GM12878 (cell line): ENCODE results near the gene SLIT1. TPM values are rescaled to one million over a fixed set of nuclear protein-coding genes. Genes with fewer than 3 reads are reported as not detected.

ENCODE experiments used
- ATAC-seq: fragments of 200-7000 bp; cut with Tn5 transposase; 3 replicates; pipeline ENCODE4 v1.9.1; 2020; ENCODE audit warnings: mild to moderate bottlenecking, moderate library complexity
- BruUV-seq: library from RNA; stranded (reverse); fragments of 400-500 nt; replicated peaks from 2 replicates; lab custom pipeline; 2021; lab: Mats Ljungman, UMichigan
- CTCF ChIA-PET: fragments of 300-600 bp; sonication (Branson Sonifier 250); formaldehyde crosslinking; extraction: SDS; loops from one replicate; lab custom pipeline; 2021; ENCODE audit warnings: inconsistent platforms; lab: Yijun Ruan, JAX
- POLR2A ChIA-PET: fragments of 350-600 bp; formaldehyde crosslinking; extraction: SDS; loops from one replicate; lab custom pipeline; 2021; ENCODE audit warnings: inconsistent platforms; lab: Charles Lee
- RAD21 ChIA-PET: fragments of 300-600 bp; sonication (Branson Sonifier 250); formaldehyde crosslinking; loops from one replicate; lab custom pipeline; 2023; ENCODE audit warnings: antibody characterized with exemption; ENCODE audit not compliant: unreplicated experiment; lab: Charles Lee
- SMC1A ChIA-PET: fragments of 300-600 bp; sonication (Branson Sonifier 250); formaldehyde crosslinking; loops from one replicate; lab custom pipeline; 2023; ENCODE audit not compliant: unreplicated experiment, uncharacterized antibody; lab: Charles Lee
- DNase-seq: peaks from one replicate; pipeline ENCODE4 v3.0.0-alpha.2; 2011; ENCODE audit warnings: low read depth, low spot score
- FAIRE-seq: peaks from 3 replicates; lab custom pipeline; 2011; peaks lifted over from hg19 to GRCh38; lab: Jason Lieb, UNC
- H2AFZ ChIP-seq: 2 replicates; pipeline ENCODE4 v1.6.0; 2011; ENCODE audit warnings: low read depth, low read length, control low read depth; ENCODE audit not compliant: control insufficient read depth
- H3K27ac ChIP-seq: 2 replicates; pipeline ENCODE4 v1.5.1; 2011; ENCODE audit warnings: control low read depth; ENCODE audit not compliant: control insufficient read depth, insufficient read depth
- H3K27me3 ChIP-seq, 2 experiments: replicated peaks in 1 of 2; 2 replicates each; pipeline versions ENCODE4 v1.6.0 to v1.6.1; 2011; ENCODE audit warnings: low read length in 1 of 2; ENCODE audit not compliant: control insufficient read depth in 2 of 2, insufficient read depth in 2 of 2
- H3K36me3 ChIP-seq, 2 experiments: 2 replicates each; pipeline ENCODE4 v1.5.1; 2011; ENCODE audit warnings: low read length in 1 of 2; ENCODE audit not compliant: control insufficient read depth in 2 of 2, insufficient read depth in 2 of 2
- H3K4me1 ChIP-seq: 2 replicates; pipeline ENCODE4 v1.6.1; 2011; ENCODE audit warnings: mild to moderate bottlenecking, low read length, moderate library complexity, mixed read lengths; ENCODE audit not compliant: control insufficient read depth, insufficient read depth
- H3K4me2 ChIP-seq: 2 replicates; pipeline ENCODE4 v1.6.0; 2011; ENCODE audit warnings: control low read depth; ENCODE audit not compliant: control insufficient read depth, insufficient read depth
- H3K4me3 ChIP-seq: fragments of 200-600 bp; sonication (generic); 2 replicates; pipeline ENCODE4 v1.5.1; 2016
- H3K79me2 ChIP-seq: 2 replicates; pipeline ENCODE4 v1.6.0; 2011; ENCODE audit warnings: low read length; ENCODE audit not compliant: control insufficient read depth, insufficient read depth
- H3K9ac ChIP-seq: 2 replicates; pipeline ENCODE4 v1.8.0; 2011; ENCODE audit warnings: low read length, control low read depth, mixed read lengths; ENCODE audit not compliant: control insufficient read depth, insufficient read depth
- H3K9me3 ChIP-seq: replicated peaks from 3 replicates; pipeline ENCODE4 v1.5.1; 2011; ENCODE audit warnings: mild to moderate bottlenecking, low read length; ENCODE audit not compliant: control insufficient read depth, insufficient read depth
- H4K20me1 ChIP-seq: 2 replicates; pipeline ENCODE4 v1.6.0; 2011; ENCODE audit not compliant: control insufficient read depth, insufficient read depth
- HDAC6 ChIP-seq: fragments of 200-600 bp; sonication (generic); IDR thresholded peaks from one replicate; pipeline ENCODE4 v1.8.0; 2017; ENCODE audit warnings: antibody characterized with exemption; ENCODE audit not compliant: unreplicated experiment
- NFYB ChIP-seq: IDR thresholded peaks from 2 replicates; pipeline ENCODE4 v1.6.1; 2011; ENCODE audit warnings: low read depth, mild to moderate bottlenecking, low read length, improper control_type of control experiment, moderate library complexity; ENCODE audit not compliant: insufficient read depth
- RB1 ChIP-seq: fragments of 450-650 bp; formaldehyde crosslinking; IDR thresholded peaks from 2 replicates; pipeline ENCODE4 v1.6.1; 2017; ENCODE audit warnings: mild to moderate bottlenecking, borderline replicate concordance
- SPI1 ChIP-seq: IDR thresholded peaks from 2 replicates; pipeline ENCODE4 v1.6.1; 2011; ENCODE audit warnings: low read depth, mild to moderate bottlenecking, low read length, moderate library complexity, borderline replicate concordance; ENCODE audit not compliant: insufficient read depth
- ZNF24 ChIP-seq: fragments of 450-650 bp; IDR thresholded peaks from 2 replicates; pipeline ENCODE4 v1.6.1; 2017; ENCODE audit warnings: antibody characterized with exemption, mild to moderate bottlenecking
- WGBS: methylation state at CpG from one replicate; pipeline ENCODE4 v1.1.6; 2016; ENCODE audit warnings: low lambda C conversion rate; ENCODE audit not compliant: insufficient replicate concordance, insufficient coverage; ENCODE audit errors: missing lambda C conversion rate; 5-methylcytosine and 5-hydroxymethylcytosine counted together
- in situ Hi-C: fragments of 300-500 bp; cut with MboI; formaldehyde crosslinking; loops from 9 replicates; pipeline ENCODE4 v1.14.3; 2018; ENCODE audit warnings: mixed read lengths
- intact Hi-C: fragments of 100-400 bp; cut with micrococcal nuclease; formaldehyde crosslinking; loops from one replicate; pipeline ENCODE4 v1.14.2; 2022; ENCODE audit not compliant: unreplicated experiment
- polyA plus RNA-seq, 11 experiments: library from polyadenylated mRNA; depleted of rRNA in 4 of 11; unstranded in 6 of 11; stranded (reverse) in 5 of 11; fragments of >200 nt; fragmentation: Nextera tagmentation in 4 of 11; fragmentation: Illumina TruSeq in 1 of 11; extraction: Ambion mirVana in 4 of 11; extraction: Trizol in 1 of 11; gene quantifications; 1 replicate in 1 of 11; 2 replicates in 10 of 11; pipeline versions ENCODE4 v1.2.1 to v1.2.3, GENCODE V29; 2011 to 2016; ENCODE audit warnings: inconsistent platforms in 2 of 11, missing spikeins in 2 of 11, low read depth in 1 of 11
- total RNA-seq, 4 experiments: library from RNA; depleted of rRNA in 3 of 4; stranded (reverse); fragments of >200 nt in 3 of 4; fragmentation: Illumina TruSeq in 1 of 4; extraction: Trizol in 1 of 4; gene quantifications; 2 replicates each; pipeline versions ENCODE4 v1.2.1 to v1.2.3, GENCODE V29; 2013 to 2021
- TF ChIP-seq, protein P1 (sequence below): IDR thresholded peaks from 2 replicates; pipeline ENCODE4 v1.6.1; 2012; ENCODE audit warnings: low read depth, low read length, improper control_type of control experiment
- TF ChIP-seq, protein P2 (sequence below): IDR thresholded peaks from 2 replicates; pipeline ENCODE4 v1.6.1; 2011; ENCODE audit warnings: low read depth, low read length, improper control_type of control experiment, borderline replicate concordance
- TF ChIP-seq, protein P3 (sequence below): IDR thresholded peaks from 2 replicates; pipeline ENCODE4 v1.6.1; 2011; ENCODE audit warnings: borderline replicate concordance, low read depth, mild to moderate bottlenecking, moderate library complexity, low read length; ENCODE audit not compliant: insufficient read depth, poor library complexity, severe bottlenecking

The SLIT1 gene
- total and polyA plus RNA-seq, 10 of the 15 experiments (the other 5 are each of a cell fraction or from before 2014, with no cell fraction given), result 0.04 to 0.19 (median 0.06) TPM; not detected in 4

DNA sequence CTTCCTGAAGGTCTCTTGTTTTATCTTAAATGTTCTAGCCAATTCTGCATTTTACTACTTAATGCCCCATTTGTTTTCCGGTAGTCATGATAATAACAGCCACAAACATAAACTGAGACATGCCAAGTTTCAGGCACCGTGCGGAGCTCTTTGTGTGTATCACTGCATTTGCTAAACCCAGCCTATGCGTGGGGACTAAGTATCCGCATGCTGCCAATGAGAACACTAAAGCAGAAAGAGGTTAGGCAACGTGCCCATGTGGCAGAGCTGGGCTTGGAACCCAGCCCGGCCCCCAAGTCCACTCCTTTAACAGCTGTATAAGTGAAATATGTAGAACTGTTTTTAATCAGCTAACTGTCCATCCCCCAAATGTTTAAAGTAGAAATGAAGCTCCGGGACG, 54.1 kb downstream of the SLIT1 start:
- RAD21 ChIA-PET, result no interaction called here
- no peaks in the 10 kb centered on the region for H3K36me3 ChIP-seq
- H3K27me3 ChIP-seq, result no peaks in the 10 kb centered on the region; a peak in 2 of 4 replicates
- no peaks in the 10 kb centered on the region for H3K9me3 ChIP-seq
- SMC1A ChIA-PET, result no interaction called here
- DNase-seq (no peak), ATAC-seq (no peak), FAIRE-seq (no peak)
- TF ChIP-seq, protein P1, sequence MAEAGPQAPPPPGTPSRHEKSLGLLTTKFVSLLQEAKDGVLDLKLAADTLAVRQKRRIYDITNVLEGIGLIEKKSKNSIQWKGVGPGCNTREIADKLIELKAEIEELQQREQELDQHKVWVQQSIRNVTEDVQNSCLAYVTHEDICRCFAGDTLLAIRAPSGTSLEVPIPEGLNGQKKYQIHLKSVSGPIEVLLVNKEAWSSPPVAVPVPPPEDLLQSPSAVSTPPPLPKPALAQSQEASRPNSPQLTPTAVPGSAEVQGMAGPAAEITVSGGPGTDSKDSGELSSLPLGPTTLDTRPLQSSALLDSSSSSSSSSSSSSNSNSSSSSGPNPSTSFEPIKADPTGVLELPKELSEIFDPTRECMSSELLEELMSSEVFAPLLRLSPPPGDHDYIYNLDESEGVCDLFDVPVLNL, result no peak
- no peak for TF ChIP-seq RB1
- TF ChIP-seq ZNF24, result no peak
- TF ChIP-seq, protein P2, sequence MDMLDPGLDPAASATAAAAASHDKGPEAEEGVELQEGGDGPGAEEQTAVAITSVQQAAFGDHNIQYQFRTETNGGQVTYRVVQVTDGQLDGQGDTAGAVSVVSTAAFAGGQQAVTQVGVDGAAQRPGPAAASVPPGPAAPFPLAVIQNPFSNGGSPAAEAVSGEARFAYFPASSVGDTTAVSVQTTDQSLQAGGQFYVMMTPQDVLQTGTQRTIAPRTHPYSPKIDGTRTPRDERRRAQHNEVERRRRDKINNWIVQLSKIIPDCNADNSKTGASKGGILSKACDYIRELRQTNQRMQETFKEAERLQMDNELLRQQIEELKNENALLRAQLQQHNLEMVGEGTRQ, result no peak
- TF ChIP-seq HDAC6, result no peak
- TF ChIP-seq NFYB, result no peak
- TF ChIP-seq, protein P3, sequence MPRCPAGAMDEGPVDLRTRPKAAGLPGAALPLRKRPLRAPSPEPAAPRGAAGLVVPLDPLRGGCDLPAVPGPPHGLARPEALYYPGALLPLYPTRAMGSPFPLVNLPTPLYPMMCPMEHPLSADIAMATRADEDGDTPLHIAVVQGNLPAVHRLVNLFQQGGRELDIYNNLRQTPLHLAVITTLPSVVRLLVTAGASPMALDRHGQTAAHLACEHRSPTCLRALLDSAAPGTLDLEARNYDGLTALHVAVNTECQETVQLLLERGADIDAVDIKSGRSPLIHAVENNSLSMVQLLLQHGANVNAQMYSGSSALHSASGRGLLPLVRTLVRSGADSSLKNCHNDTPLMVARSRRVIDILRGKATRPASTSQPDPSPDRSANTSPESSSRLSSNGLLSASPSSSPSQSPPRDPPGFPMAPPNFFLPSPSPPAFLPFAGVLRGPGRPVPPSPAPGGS, result no peak
- no peak for TF ChIP-seq SPI1
- POLR2A ChIA-PET, result no interaction called here
- intact Hi-C loops (no loop called here), in situ Hi-C loops (no loop called here)
- H3K4me2 ChIP-seq, result no peak overlapping the region
- no peaks in the 10 kb centered on the region for H3K4me1 ChIP-seq
- no peaks in the 10 kb centered on the region for H4K20me1 ChIP-seq
- CTCF ChIA-PET, result interaction anchor here (1.0 to 1.3 kb wide), 2 partner anchors 15 to 78 kb away, joined by 4 to 8 read pairs; no protein-coding TSS in a partner anchor
- no TSS peak for BruUV-seq
- no peaks in the 10 kb centered on the region for H3K79me2 ChIP-seq
- H3K4me3 ChIP-seq, result no peak overlapping the region
- no peak overlapping the region for H2AFZ ChIP-seq
- H3K9ac ChIP-seq, result no peak overlapping the region
- 53% methylated on average over 9 of the region's 9 CpGs for WGBS
- H3K27ac ChIP-seq, result no peak overlapping the region
